MM.1S (cell line): ENCODE data around the gene BNC1.

Experiments used
- CTCF ChIP-seq: fragments of 300-600 bp; sonication (generic); IDR thresholded peaks from 2 replicates; pipeline ENCODE4 v1.5.1; 2016; ENCODE audit warnings: antibody characterized with exemption, low read length, mixed read lengths
- EZH2 ChIP-seq: fragments of 300-600 bp; sonication (generic); optimal IDR thresholded peaks from 2 replicates; pipeline ENCODE3; 2017; ENCODE audit warnings: low read depth, mild to moderate bottlenecking, antibody characterized with exemption, low read length, mixed read lengths
- EZH2phosphoT487 ChIP-seq: fragments of 300-600 bp; sonication (generic); IDR thresholded peaks from 2 replicates; pipeline ENCODE4 v1.6.1; 2018; ENCODE audit warnings: antibody characterized with exemption, low read length

GRCh38 chr15:83327041-83327440 lies 42.6 kb upstream of the BNC1 start:
- TF ChIP-seq CTCF (no peak), EZH2 (no peak), EZH2phosphoT487 (no peak)
